Astrocyte (in vitro differentiated cells and primary cell): ENCODE data around the gene TMEM132C. TPM values are rescaled to one million over a fixed set of nuclear protein-coding genes. Genes with fewer than 3 reads are reported as not detected.
"Not testable (repeated sequence)": the region's sequence is repeated elsewhere in the genome, so short reads cannot be mapped to it uniquely, and the experiment has no call there.

ENCODE experiments used
- DNase-seq: peaks from one replicate; pipeline ENCODE4 v3.0.0-alpha.2; 2010; ENCODE audit warnings: low read depth
- FAIRE-seq: peaks from 2 replicates; lab custom pipeline; 2011; peaks lifted over from hg19 to GRCh38; lab: Jason Lieb, UNC
- H2AFZ ChIP-seq: 2 replicates; pipeline ENCODE4 v1.6.0; 2012; ENCODE audit warnings: low read depth, low read length, inconsistent platforms
- H3K27ac ChIP-seq: 2 replicates; pipeline ENCODE4 v1.5.1; 2011; ENCODE audit warnings: low read depth, low read length, inconsistent platforms
- H3K27me3 ChIP-seq: 2 replicates; pipeline ENCODE4 v1.6.0; 2011; ENCODE audit warnings: low read length, inconsistent platforms; ENCODE audit not compliant: insufficient read depth
- H3K36me3 ChIP-seq: 2 replicates; pipeline ENCODE4 v1.5.1; 2011; ENCODE audit warnings: low read length, inconsistent platforms; ENCODE audit not compliant: insufficient read depth
- H3K4me1 ChIP-seq: 2 replicates; pipeline ENCODE4 v1.5.1; 2011; ENCODE audit warnings: low read length, inconsistent platforms; ENCODE audit not compliant: insufficient read depth
- H3K4me2 ChIP-seq: 2 replicates; pipeline ENCODE4 v1.6.0; 2012; ENCODE audit warnings: low read length, inconsistent platforms
- H3K4me3 ChIP-seq: 2 replicates; pipeline ENCODE4 v1.5.1; 2011; ENCODE audit warnings: low read depth, mild to moderate bottlenecking, low read length, inconsistent platforms; ENCODE audit not compliant: insufficient read depth
- H3K79me2 ChIP-seq: 2 replicates; pipeline ENCODE4 v1.6.0; 2012; ENCODE audit warnings: mild to moderate bottlenecking, low read length, inconsistent platforms; ENCODE audit not compliant: insufficient read depth
- H3K9ac ChIP-seq: 2 replicates; pipeline ENCODE4 v1.6.0; 2012; ENCODE audit warnings: mild to moderate bottlenecking, low read length, inconsistent platforms
- H3K9me3 ChIP-seq: 2 replicates; pipeline ENCODE4 v1.5.1; 2012; ENCODE audit warnings: low read depth, mild to moderate bottlenecking, low read length, inconsistent platforms; ENCODE audit not compliant: insufficient read depth
- H4K20me1 ChIP-seq: 2 replicates; pipeline ENCODE4 v1.6.0; 2012; ENCODE audit warnings: low read length, inconsistent platforms; ENCODE audit not compliant: insufficient read depth
- H3K27ac Mint-ChIP-seq: one replicate; pipeline ENCODE4 v1.8.0; 2021; ENCODE audit warnings: mild to moderate bottlenecking, mixed read lengths; ENCODE audit not compliant: unreplicated experiment
- H3K27me3 Mint-ChIP-seq: one replicate; pipeline ENCODE4 v1.8.0; 2021; ENCODE audit warnings: low read depth, mixed read lengths; ENCODE audit not compliant: unreplicated experiment
- H3K36me3 Mint-ChIP-seq: one replicate; pipeline ENCODE4 v1.8.0; 2021; ENCODE audit warnings: low read depth, mixed read lengths; ENCODE audit not compliant: unreplicated experiment
- H3K4me1 Mint-ChIP-seq: one replicate; pipeline ENCODE4 v1.8.0; 2021; ENCODE audit warnings: low read depth, mixed read lengths; ENCODE audit not compliant: unreplicated experiment
- H3K4me3 Mint-ChIP-seq: one replicate; pipeline ENCODE4 v1.8.0; 2021; ENCODE audit warnings: mild to moderate bottlenecking, moderate library complexity, mixed read lengths; ENCODE audit not compliant: unreplicated experiment
- H3K9me3 Mint-ChIP-seq: one replicate; pipeline ENCODE4 v1.8.0; 2021; ENCODE audit warnings: mild to moderate bottlenecking, mixed read lengths; ENCODE audit not compliant: unreplicated experiment
- EZH2 ChIP-seq: IDR thresholded peaks from 2 replicates; pipeline ENCODE4 v1.6.1; 2012; ENCODE audit warnings: mild to moderate bottlenecking, low read length, inconsistent platforms; ENCODE audit not compliant: insufficient read depth
- total RNA-seq: library from RNA; stranded (reverse); gene quantifications from 2 replicates; pipeline ENCODE4 v1.2.1, GENCODE V29; 2021
- TF ChIP-seq, protein P1 (sequence below): IDR thresholded peaks from 2 replicates; pipeline ENCODE4 v1.5.1; 2011; ENCODE audit warnings: low read depth, mild to moderate bottlenecking, inconsistent platforms, low read length, moderate library complexity; ENCODE audit not compliant: insufficient read depth

The TMEM132C gene
- total RNA-seq, 1 donor from 2014 or later: not detected

DNA sequence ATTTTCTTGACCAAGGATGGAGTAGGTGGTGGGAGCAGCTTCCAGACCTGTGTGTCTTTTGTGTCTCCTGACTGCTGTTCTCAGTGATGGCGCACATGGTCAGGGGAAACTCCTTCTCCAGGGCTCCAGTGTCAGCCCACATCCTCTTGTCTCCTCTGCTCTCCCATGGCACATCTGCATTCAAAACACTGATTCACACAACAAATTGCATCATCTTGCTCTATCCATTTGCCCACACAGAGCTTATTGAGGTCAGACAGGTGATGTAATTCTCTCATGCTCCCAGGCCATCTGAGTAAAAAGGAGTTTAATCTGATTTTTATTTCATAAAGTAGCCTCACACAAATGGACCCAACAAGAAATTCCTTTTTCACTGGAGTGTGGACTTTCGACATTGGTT is 21.8 kb upstream of the TMEM132C start:
- Histone ChIP-seq H3K9ac (no peak overlapping the region), H2AFZ (no peak overlapping the region), H3K4me3 (no peak overlapping the region), H3K9me3 (peaks cover 8% of the 10 kb centered on the region), H3K27ac (no peak overlapping the region), H3K4me1 (no peaks in the 10 kb centered on the region), H3K36me3 (no peaks in the 10 kb centered on the region), H3K79me2 (no peaks in the 10 kb centered on the region), H3K4me2 (no peak overlapping the region), H3K27me3 (no peaks in the 10 kb centered on the region), H4K20me1 (no peaks in the 10 kb centered on the region)
- Mint-ChIP-seq H3K27ac (no peak overlapping the region), H3K36me3 (no peaks in the 10 kb centered on the region), H3K4me1 (no peaks in the 10 kb centered on the region), H3K4me3 (no peak overlapping the region), H3K27me3 (no peaks in the 10 kb centered on the region), H3K9me3 (peaks cover 20% of the 10 kb centered on the region)
- DNase-seq: no peak
- no peak for FAIRE-seq
- TF ChIP-seq, protein P1, sequence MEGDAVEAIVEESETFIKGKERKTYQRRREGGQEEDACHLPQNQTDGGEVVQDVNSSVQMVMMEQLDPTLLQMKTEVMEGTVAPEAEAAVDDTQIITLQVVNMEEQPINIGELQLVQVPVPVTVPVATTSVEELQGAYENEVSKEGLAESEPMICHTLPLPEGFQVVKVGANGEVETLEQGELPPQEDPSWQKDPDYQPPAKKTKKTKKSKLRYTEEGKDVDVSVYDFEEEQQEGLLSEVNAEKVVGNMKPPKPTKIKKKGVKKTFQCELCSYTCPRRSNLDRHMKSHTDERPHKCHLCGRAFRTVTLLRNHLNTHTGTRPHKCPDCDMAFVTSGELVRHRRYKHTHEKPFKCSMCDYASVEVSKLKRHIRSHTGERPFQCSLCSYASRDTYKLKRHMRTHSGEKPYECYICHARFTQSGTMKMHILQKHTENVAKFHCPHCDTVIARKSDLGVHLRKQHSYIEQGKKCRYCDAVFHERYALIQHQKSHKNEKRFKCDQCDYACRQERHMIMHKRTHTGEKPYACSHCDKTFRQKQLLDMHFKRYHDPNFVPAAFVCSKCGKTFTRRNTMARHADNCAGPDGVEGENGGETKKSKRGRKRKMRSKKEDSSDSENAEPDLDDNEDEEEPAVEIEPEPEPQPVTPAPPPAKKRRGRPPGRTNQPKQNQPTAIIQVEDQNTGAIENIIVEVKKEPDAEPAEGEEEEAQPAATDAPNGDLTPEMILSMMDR: no peak
- TF ChIP-seq EZH2: no peak

GRCh38 chr12:128245905-128246304 is 21.1 kb upstream of the TMEM132C start:
- Mint-ChIP-seq H3K4me3 (no peak overlapping the region), H3K27ac (no peak overlapping the region), H3K27me3 (no peaks in the 10 kb centered on the region), H3K36me3 (no peaks in the 10 kb centered on the region), H3K4me1 (no peaks in the 10 kb centered on the region), H3K9me3 (peaks cover 24% of the 10 kb centered on the region)
- H3K9ac ChIP-seq: no peak overlapping the region
- H3K4me1 ChIP-seq: no peaks in the 10 kb centered on the region
- no peak overlapping the region for H3K4me2 ChIP-seq
- DNase-seq (no peak), FAIRE-seq (no peak)
- H2AFZ ChIP-seq: no peak overlapping the region
- H3K79me2 ChIP-seq: no peaks in the 10 kb centered on the region
- no peaks in the 10 kb centered on the region for H4K20me1 ChIP-seq
- H3K36me3 ChIP-seq: no peaks in the 10 kb centered on the region
- peaks cover 8% of the 10 kb centered on the region for H3K9me3 ChIP-seq
- H3K4me3 ChIP-seq: no peak overlapping the region
- TF ChIP-seq, protein P1: no peak
- TF ChIP-seq EZH2: no peak
- no peaks in the 10 kb centered on the region for H3K27me3 ChIP-seq
- no peak overlapping the region for H3K27ac ChIP-seq

DNA sequence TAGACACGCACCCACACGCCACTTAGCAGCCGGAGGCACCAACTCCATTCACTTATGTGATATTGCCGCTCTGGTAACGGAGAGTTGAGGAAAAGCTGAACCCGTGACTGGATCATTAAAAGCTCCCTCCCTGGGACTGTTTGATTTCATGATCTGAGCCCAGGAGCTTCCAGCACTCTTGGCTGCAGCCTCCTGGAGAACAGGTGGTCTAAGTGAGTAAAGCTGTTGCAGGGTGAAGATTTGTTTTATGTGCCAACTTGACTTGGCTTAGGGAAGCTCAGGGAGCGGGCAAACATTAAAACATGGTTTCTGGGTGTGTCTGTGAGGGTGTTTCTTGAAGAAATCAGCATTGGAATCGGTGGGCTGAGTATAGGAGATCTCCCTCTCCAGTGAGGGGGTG is 16.9 kb upstream of the TMEM132C start:
- TF ChIP-seq, protein P1: no peak
- no peak for TF ChIP-seq EZH2
- Mint-ChIP-seq H3K27me3 (no peaks in the 10 kb centered on the region), H3K27ac (no peak overlapping the region), H3K9me3 (peaks cover 22% of the 10 kb centered on the region), H3K36me3 (no peaks in the 10 kb centered on the region), H3K4me3 (no peak overlapping the region), H3K4me1 (no peaks in the 10 kb centered on the region)
- Histone ChIP-seq H3K4me3 (no peak overlapping the region), H3K4me2 (no peak overlapping the region), H3K79me2 (no peaks in the 10 kb centered on the region), H3K9ac (no peak overlapping the region), H3K27me3 (no peaks in the 10 kb centered on the region), H3K27ac (no peak overlapping the region), H3K36me3 (no peaks in the 10 kb centered on the region), H4K20me1 (no peaks in the 10 kb centered on the region), H3K4me1 (no peaks in the 10 kb centered on the region), H2AFZ (no peak overlapping the region), H3K9me3 (no peaks in the 10 kb centered on the region)
- FAIRE-seq: no peak
- DNase-seq: no peak

- H2AFZ ChIP-seq, H3K4me3 ChIP-seq, H3K27ac ChIP-seq, H3K4me1 Mint-ChIP-seq, H3K27ac Mint-ChIP-seq, H3K36me3 Mint-ChIP-seq, H3K36me3 ChIP-seq, H3K27me3 Mint-ChIP-seq, H3K4me2 ChIP-seq, H3K27me3 ChIP-seq, H4K20me1 ChIP-seq, H3K79me2 ChIP-seq, H3K9me3 ChIP-seq, H3K4me3 Mint-ChIP-seq, H3K9ac ChIP-seq, DNase-seq, H3K4me1 ChIP-seq: not testable (repeated sequence)
- peak; percentile 47 for FAIRE-seq
- peaks cover 12% of the 10 kb centered on the region for H3K9me3 Mint-ChIP-seq
Measured at GRCh38 chr12:128253829-128254228, 13.1 kb upstream of the TMEM132C start.
